IMR-90 (cell line): Measurements from ENCODE around the gene CCSER1. TPM values are rescaled to one million over a fixed set of nuclear protein-coding genes. Genes with fewer than 3 reads are reported as not detected.
"Not testable (repeated sequence)": the region's sequence is repeated elsewhere in the genome, so short reads cannot be mapped to it uniquely, and the experiment has no call there.

Experiments used
- ATAC-seq: fragments of 200-7000 bp; cut with Tn5 transposase; 2 replicates; pipeline ENCODE4 v1.9.1; 2020; ENCODE audit warnings: low read depth, mild to moderate bottlenecking, moderate library complexity
- BruUV-seq: library from RNA; stranded (reverse); fragments of 400-500 nt; replicated peaks from 2 replicates; lab custom pipeline; 2021; lab: Mats Ljungman, UMichigan
- CTCF ChIA-PET: fragments of 300-600 bp; formaldehyde crosslinking; extraction: SDS; loops from one replicate; lab custom pipeline; 2021; ENCODE audit warnings: antibody characterized with exemption; lab: Yijun Ruan, JAX
- POLR2A ChIA-PET: fragments of 300-600 bp; sonication (Branson Sonifier 250); formaldehyde crosslinking; loops from one replicate; lab custom pipeline; 2022; ENCODE audit warnings: antibody characterized with exemption; ENCODE audit not compliant: unreplicated experiment; lab: Charles Lee
- DNase-seq: peaks from one replicate; pipeline ENCODE4 v3.0.0; 2013
- H2AFZ ChIP-seq: replicated peaks from 2 replicates; pipeline ENCODE3; 2013; ENCODE audit warnings: low read length, mild to moderate bottlenecking; ENCODE audit not compliant: poor library complexity
- H2AK5ac ChIP-seq: 2 replicates; pipeline ENCODE4 v1.6.1; 2013; ENCODE audit warnings: low read depth, low read length, inconsistent platforms
- H2AK9ac ChIP-seq: replicated peaks from 2 replicates; pipeline ENCODE3; 2013; ENCODE audit warnings: mild to moderate bottlenecking, low read depth, low read length, moderate library complexity; ENCODE audit not compliant: poor library complexity
- H2BK120ac ChIP-seq: 2 replicates; pipeline ENCODE4 v1.6.1; 2013; ENCODE audit warnings: low read depth, low read length, inconsistent platforms
- H2BK15ac ChIP-seq: 3 replicates; pipeline ENCODE4 v1.6.1; 2013; ENCODE audit warnings: low read depth, low read length, inconsistent platforms
- H2BK20ac ChIP-seq: 2 replicates; pipeline ENCODE4 v1.6.1; 2013; ENCODE audit warnings: low read depth, mild to moderate bottlenecking, inconsistent platforms, low read length, moderate library complexity
- H2BK5ac ChIP-seq: 2 replicates; pipeline ENCODE4 v1.6.1; 2013; ENCODE audit warnings: mild to moderate bottlenecking, low read depth, low read length, inconsistent platforms; ENCODE audit not compliant: poor library complexity, severe bottlenecking
- H3K14ac ChIP-seq: replicated peaks from 2 replicates; pipeline ENCODE4 v1.6.1; 2013; ENCODE audit warnings: low read depth, low read length, inconsistent platforms
- H3K18ac ChIP-seq: 2 replicates; pipeline ENCODE4 v1.6.1; 2013; ENCODE audit warnings: low read depth, low read length, control low read depth
- H3K23ac ChIP-seq: 2 replicates; pipeline ENCODE4 v1.6.1; 2013; ENCODE audit warnings: low read depth, low read length, inconsistent platforms
- H3K27ac ChIP-seq: 2 replicates; pipeline ENCODE4 v1.5.1; 2013; ENCODE audit warnings: mild to moderate bottlenecking, control low read depth, low read length; ENCODE audit not compliant: insufficient read depth
- H3K27me3 ChIP-seq: 2 replicates; pipeline ENCODE4 v1.6.1; 2013; ENCODE audit warnings: low read length; ENCODE audit not compliant: control insufficient read depth, insufficient read depth
- H3K36me3 ChIP-seq: 2 replicates; pipeline ENCODE4 v1.6.1; 2013; ENCODE audit warnings: low read length, mixed read lengths; ENCODE audit not compliant: control insufficient read depth, insufficient read depth
- H3K4ac ChIP-seq: 2 replicates; pipeline ENCODE4 v1.6.1; 2013; ENCODE audit warnings: low read depth, low read length, inconsistent platforms
- H3K4me1 ChIP-seq: 2 replicates; pipeline ENCODE4 v1.6.1; 2013; ENCODE audit warnings: low read length, mixed read lengths; ENCODE audit not compliant: control insufficient read depth, insufficient read depth
- H3K4me2 ChIP-seq: 2 replicates; pipeline ENCODE4 v1.6.1; 2013; ENCODE audit warnings: low read depth, mild to moderate bottlenecking, control low read depth, low read length, moderate library complexity
- H3K4me3 ChIP-seq: 2 replicates; pipeline ENCODE4 v1.5.1; 2013; ENCODE audit warnings: low read depth, mild to moderate bottlenecking, control low read depth, low read length, moderate library complexity; ENCODE audit not compliant: insufficient read depth
- H3K56ac ChIP-seq: 2 replicates; pipeline ENCODE4 v1.6.1; 2013; ENCODE audit warnings: low read length, inconsistent platforms; ENCODE audit not compliant: insufficient read depth; ENCODE audit errors: extremely low read depth
- H3K79me1 ChIP-seq, 2 experiments: 2 replicates each; pipeline ENCODE4 v1.6.1; 2013; ENCODE audit warnings: low read length in 2 of 2, inconsistent platforms in 1 of 2, low read depth in 1 of 2
- H3K9ac ChIP-seq: 2 replicates; pipeline ENCODE4 v1.6.1; 2013; ENCODE audit warnings: low read depth, low read length, control low read depth
- H3K9me1 ChIP-seq: 2 replicates; pipeline ENCODE4 v1.6.1; 2013; ENCODE audit warnings: low read length, inconsistent platforms; ENCODE audit not compliant: insufficient read depth
- H3K9me3 ChIP-seq: 2 replicates; pipeline ENCODE4 v1.6.1; 2013; ENCODE audit warnings: low read length; ENCODE audit not compliant: control insufficient read depth, insufficient read depth
- H4K20me1 ChIP-seq: 2 replicates; pipeline ENCODE4 v1.6.1; 2013; ENCODE audit warnings: low read length, inconsistent platforms; ENCODE audit not compliant: insufficient read depth
- H4K5ac ChIP-seq: 2 replicates; pipeline ENCODE4 v1.6.1; 2013; ENCODE audit warnings: mild to moderate bottlenecking, low read depth, low read length, control low read depth
- H4K8ac ChIP-seq, 2 experiments: 2 replicates each; pipeline ENCODE4 v1.6.1; 2013; ENCODE audit warnings: low read depth in 2 of 2, low read length in 2 of 2, control low read depth in 1 of 2, inconsistent platforms in 1 of 2
- H4K91ac ChIP-seq: 2 replicates; pipeline ENCODE4 v1.6.1; 2013; ENCODE audit warnings: low read depth, low read length, inconsistent platforms; ENCODE audit not compliant: insufficient read depth
- WGBS, 2 experiments: methylation state at CpG; one replicate each; pipeline versions ENCODE4 v1.1.5 to v1.1.7; 2013; ENCODE audit warnings: missing lambda C conversion rate in 2 of 2; ENCODE audit not compliant: insufficient read length in 1 of 2; ENCODE audit errors: extremely low coverage in 2 of 2; 5-methylcytosine and 5-hydroxymethylcytosine counted together
- dilution Hi-C: fragments of 300-500 bp; cut with HindIII; formaldehyde crosslinking; loops from one replicate; pipeline ENCODE4 v1.14.3; 2018; ENCODE audit warnings: low sequenced_read_pairs; ENCODE audit not compliant: unreplicated experiment
- in situ Hi-C: fragments of 300-500 bp; cut with MboI; formaldehyde crosslinking; loops from 3 replicates; pipeline ENCODE4 v1.14.3; 2019; ENCODE audit warnings: low sequenced_read_pairs, inconsistent platforms, mixed read lengths
- intact Hi-C: fragments of 100-400 bp; cut with micrococcal nuclease; formaldehyde crosslinking; loops from 2 replicates; pipeline ENCODE4 v1.10.0; 2022
- polyA plus RNA-seq, 3 experiments: library from polyadenylated mRNA; depleted of rRNA; stranded (reverse); fragments of >200 nt; gene quantifications; 2 replicates each; pipeline ENCODE4 v1.2.3, GENCODE V29; 2012; ENCODE audit warnings: low replicate concordance in 1 of 3
- total RNA-seq: library from RNA; depleted of rRNA; stranded (reverse); fragments of >200 nt; gene quantifications from 2 replicates; pipeline ENCODE4 v1.2.3, GENCODE V29; 2012

Gene CCSER1
- total and polyA plus RNA-seq, 2 of the 4 experiments (the other 2 are of a cell fraction) = not detected

GRCh38 chr4:91185061-91185460 is 1057.9 kb downstream of the CCSER1 start:
- intact Hi-C loops, POLR2A ChIA-PET, CTCF ChIA-PET: not testable (repeated sequence)

More at GRCh38 chr4:91185061-91185460, 1057.9 kb downstream of the CCSER1 start:
- H3K4me2 ChIP-seq, DNase-seq, H2BK15ac ChIP-seq, H3K23ac ChIP-seq, H3K9me3 ChIP-seq, H3K9me1 ChIP-seq, H4K8ac ChIP-seq, H3K4me3 ChIP-seq, H3K27ac ChIP-seq, H2AK5ac ChIP-seq, H2BK20ac ChIP-seq, H3K56ac ChIP-seq, H3K14ac ChIP-seq, H3K79me1 ChIP-seq, in situ Hi-C loops, ATAC-seq, dilution Hi-C loops, H2BK120ac ChIP-seq, H3K36me3 ChIP-seq, BruUV-seq, H4K20me1 ChIP-seq, H2AFZ ChIP-seq, H4K5ac ChIP-seq, H3K9ac ChIP-seq, H3K18ac ChIP-seq, H3K4me1 ChIP-seq, H2AK9ac ChIP-seq, H4K91ac ChIP-seq, H2BK5ac ChIP-seq, H3K4ac ChIP-seq, H3K27me3 ChIP-seq: not testable (repeated sequence)
- no CpG with 5 or more reads among the region's 1 CpG for WGBS, 2 experiments
